ENCODE results near the gene VMAC. TPM values are rescaled to one million over a fixed set of nuclear protein-coding genes. Genes with fewer than 3 reads are reported as not detected.

Gene VMAC
- total and polyA plus RNA-seq, 12 donors: 1.3 to 5.8 (median 2.5) TPM

DNA sequence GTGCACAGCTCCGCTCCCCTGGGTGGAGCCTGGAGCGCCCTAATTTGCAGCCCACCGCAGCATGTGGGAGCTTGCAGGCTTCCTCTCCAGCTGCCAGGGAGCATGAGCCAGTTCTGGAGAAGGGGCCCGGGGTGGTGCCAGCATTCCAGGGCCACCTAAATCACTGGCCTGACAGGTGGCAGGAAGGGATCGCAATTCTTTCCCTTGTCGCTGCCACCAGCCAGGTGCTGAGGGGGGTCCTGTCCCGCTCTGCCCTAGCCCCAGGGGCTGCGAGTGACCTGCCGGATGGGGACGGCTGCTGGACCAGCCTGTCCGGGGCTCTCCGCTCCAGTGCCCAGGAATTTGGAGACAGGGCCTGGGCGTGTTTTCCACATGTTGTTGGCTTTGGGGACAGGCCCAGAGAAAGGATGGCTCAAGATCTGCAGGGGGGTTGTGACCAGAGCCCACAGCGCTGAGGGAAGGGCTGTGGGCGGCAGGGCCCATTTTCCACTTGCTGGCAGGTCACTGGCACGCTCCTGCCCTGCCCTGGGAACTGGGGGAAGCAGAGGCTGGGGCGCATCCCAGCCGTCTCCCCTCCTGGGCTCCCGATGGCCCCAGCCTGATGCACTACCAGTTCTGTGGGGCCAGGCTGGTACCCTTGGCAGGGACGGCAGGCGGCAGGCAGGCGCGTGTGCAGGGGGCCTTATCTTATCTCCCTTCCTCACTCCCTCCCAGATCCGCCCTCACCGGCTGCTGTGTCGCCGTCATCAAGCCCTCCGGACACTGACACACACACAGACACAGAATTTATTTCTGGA lies 10.6 kb upstream of the VMAC start:
- ATAC-seq (peak; percentile 46 to 84 (median 75)), DNase-seq (peak; percentile 62 to 66)
- TF ChIP-seq, protein P1, sequence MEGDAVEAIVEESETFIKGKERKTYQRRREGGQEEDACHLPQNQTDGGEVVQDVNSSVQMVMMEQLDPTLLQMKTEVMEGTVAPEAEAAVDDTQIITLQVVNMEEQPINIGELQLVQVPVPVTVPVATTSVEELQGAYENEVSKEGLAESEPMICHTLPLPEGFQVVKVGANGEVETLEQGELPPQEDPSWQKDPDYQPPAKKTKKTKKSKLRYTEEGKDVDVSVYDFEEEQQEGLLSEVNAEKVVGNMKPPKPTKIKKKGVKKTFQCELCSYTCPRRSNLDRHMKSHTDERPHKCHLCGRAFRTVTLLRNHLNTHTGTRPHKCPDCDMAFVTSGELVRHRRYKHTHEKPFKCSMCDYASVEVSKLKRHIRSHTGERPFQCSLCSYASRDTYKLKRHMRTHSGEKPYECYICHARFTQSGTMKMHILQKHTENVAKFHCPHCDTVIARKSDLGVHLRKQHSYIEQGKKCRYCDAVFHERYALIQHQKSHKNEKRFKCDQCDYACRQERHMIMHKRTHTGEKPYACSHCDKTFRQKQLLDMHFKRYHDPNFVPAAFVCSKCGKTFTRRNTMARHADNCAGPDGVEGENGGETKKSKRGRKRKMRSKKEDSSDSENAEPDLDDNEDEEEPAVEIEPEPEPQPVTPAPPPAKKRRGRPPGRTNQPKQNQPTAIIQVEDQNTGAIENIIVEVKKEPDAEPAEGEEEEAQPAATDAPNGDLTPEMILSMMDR (IDR thresholded peaks at IDR 0.05): no peak
- Histone ChIP-seq H3K27ac (peak overlapping the region in 9 of 10 donors; percentile 10 to 97 (median 76)), H3K36me3 (peaks cover 0 to 31% (median 16%) of the 10 kb centered on the region in 9 donors), H3K4me1 (peaks cover 9 to 57% (median 33%) of the 10 kb centered on the region in 9 donors), H3K27me3 (peaks cover 0 to 18% (median 10%) of the 10 kb centered on the region in 7 donors), H3K4me3 (no peak overlapping the region), H3K9me3 (no peaks in the 10 kb centered on the region)
- WGBS, 2 donors: 42 to 55% methylated on average over 28 of the region's 28 CpGs
- intact Hi-C loops (cut with DNase I): loop anchor here (2.0 to 10.0 kb wide), 5 partner anchors 67 to 92 kb away; partner anchors contain the start of gene NRTN (in 8 of the 10)

DNA sequence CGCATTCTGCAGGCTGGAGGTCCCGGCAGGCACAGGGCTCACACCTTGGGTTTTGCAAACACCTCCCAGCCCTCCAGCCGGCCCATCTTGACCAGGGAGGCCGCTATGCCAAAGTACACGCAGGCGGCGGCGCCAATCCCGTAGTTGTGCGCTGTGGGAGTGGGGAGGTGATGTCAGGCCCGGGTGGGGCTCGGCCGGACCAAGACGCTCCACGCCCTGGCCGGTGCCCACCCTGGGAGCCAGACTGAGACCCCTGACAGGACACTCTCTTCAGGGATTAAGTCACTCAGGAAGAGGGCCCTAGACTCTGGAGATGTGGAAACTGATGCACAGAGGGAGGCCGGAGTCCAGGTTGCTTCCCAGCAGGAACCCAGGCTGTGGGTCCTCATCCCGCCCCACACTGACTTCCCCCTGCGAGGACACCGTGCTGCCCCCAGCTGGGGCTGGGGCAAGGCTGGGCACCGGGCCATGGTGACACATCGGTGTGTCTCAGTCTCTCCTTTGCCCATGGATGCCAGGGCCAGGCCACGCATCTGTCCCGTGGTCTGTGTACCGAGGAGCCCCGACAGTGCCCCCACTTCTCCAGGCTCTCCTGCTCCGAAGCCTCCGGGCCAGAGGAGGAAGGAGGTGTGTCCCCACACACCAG lies 9.8 kb upstream of the VMAC start:
- no peak for DNase-seq
- no peak overlapping the region for H3K4me3 ChIP-seq
- H3K9me3 ChIP-seq: no peaks in the 10 kb centered on the region
- TF ChIP-seq, protein P1 (IDR thresholded peaks at IDR 0.05): no peak
- H3K27ac ChIP-seq: peak overlapping the region; percentile 31 to 97 (median 76)
- 43 to 59% methylated on average over 28 of the region's 28 CpGs for WGBS, 2 donors
- intact Hi-C loops (cut with DNase I): loop anchor here in 5 of 10 donors (5.0 to 10.0 kb wide), 5 partner anchors 68 to 93 kb away; partner anchors contain the start of gene NRTN (in 2 of the 5)
- H3K4me1 ChIP-seq: peaks cover 9 to 57% (median 33%) of the 10 kb centered on the region in 9 donors
- ATAC-seq: peak in 5 of 8 donors; percentile 1 to 28 (median 13)
- peaks cover 0 to 36% (median 16%) of the 10 kb centered on the region in 9 donors for H3K36me3 ChIP-seq
- H3K27me3 ChIP-seq: peaks cover 0 to 18% (median 10%) of the 10 kb centered on the region in 7 donors

DNA sequence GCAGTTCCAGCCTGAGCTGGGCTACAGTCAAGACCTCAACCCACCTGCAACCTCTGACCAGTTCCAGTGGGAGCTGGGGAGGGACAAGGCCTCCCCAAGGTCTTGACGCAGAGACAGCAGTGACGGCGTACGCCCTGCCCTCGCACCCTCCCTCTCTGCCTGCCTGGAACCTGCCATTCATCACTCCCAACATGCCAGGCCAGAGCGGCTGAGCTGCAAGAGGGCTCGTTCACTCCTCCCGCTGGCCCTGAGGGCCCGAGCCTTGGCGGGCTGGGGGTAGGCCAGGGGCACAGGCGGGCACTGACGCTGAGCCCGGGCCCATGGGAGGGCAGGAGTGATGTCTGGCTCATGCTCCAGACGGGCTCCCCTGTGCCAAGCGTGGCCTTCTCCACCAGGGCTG lies 9.3 kb upstream of the VMAC start:
- ATAC-seq (peak in 7 of 8 donors; percentile 4 to 68 (median 57)), DNase-seq (peak in 1 of 2 donors; percentile 48)
- 55 to 56% methylated on average over 15 of the region's 15 CpGs for WGBS, 2 donors
- Histone ChIP-seq H3K4me3 (no peak overlapping the region), H3K27ac (peak overlapping the region; percentile 31 to 97 (median 76)), H3K27me3 (peaks cover 0 to 18% (median 10%) of the 10 kb centered on the region in 7 donors), H3K36me3 (peaks cover 0 to 40% (median 16%) of the 10 kb centered on the region in 9 donors), H3K4me1 (peaks cover 9 to 58% (median 33%) of the 10 kb centered on the region in 9 donors), H3K9me3 (no peaks in the 10 kb centered on the region)
- TF ChIP-seq, protein P1 (IDR thresholded peaks at IDR 0.05): no peak
- intact Hi-C loops (cut with DNase I): loop anchor here in 2 of 10 donors (5.0 to 10.0 kb wide), 2 partner anchors 77 to 91 kb away; partner anchors contain the start of gene NRTN (in 1 of the 2)

DNA sequence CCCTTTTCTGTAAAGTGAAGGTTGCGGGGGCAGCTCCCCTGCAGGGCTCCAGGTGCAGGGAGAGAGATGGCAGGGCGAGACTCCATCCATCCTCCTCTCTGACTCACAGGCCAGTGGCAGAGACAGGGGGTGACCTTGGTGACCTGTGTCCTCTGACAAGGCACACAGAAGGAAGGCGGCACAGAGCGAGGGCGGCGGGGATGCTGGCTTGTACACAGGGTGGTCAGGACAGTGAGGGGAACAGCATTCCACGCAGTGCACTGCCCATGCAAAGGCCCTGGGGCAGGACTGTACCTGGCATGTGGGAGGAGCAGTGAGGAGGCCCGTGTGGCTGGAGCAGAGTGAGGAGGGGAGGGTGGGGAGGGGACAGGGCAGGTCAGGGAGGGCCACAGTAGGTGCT lies 8.8 kb upstream of the VMAC start:
- Histone ChIP-seq H3K4me1 (peaks cover 9 to 63% (median 33%) of the 10 kb centered on the region in 9 donors), H3K4me3 (no peak overlapping the region), H3K27ac (peak overlapping the region in 9 of 10 donors; percentile 31 to 97 (median 76)), H3K9me3 (no peaks in the 10 kb centered on the region), H3K36me3 (peaks cover 0 to 45% (median 16%) of the 10 kb centered on the region in 9 donors), H3K27me3 (peaks cover 0 to 18% (median 8%) of the 10 kb centered on the region in 7 donors)
- TF ChIP-seq, protein P1 (IDR thresholded peaks at IDR 0.05): no peak
- DNase-seq: no peak
- intact Hi-C loops (cut with DNase I): loop anchor here in 2 of 10 donors (5.0 to 10.0 kb wide), 2 partner anchors 76 to 91 kb away; partner anchors contain the start of gene NRTN (in 1 of the 2)
- peak in 1 of 8 donors; percentile 2 for ATAC-seq
- 83 to 84% methylated on average over 8 of the region's 8 CpGs for WGBS, 2 donors

Data from heart right ventricle (tissue), 16 donors.